ENCODE results near the gene ERVW-1. TPM values are rescaled to one million over a fixed set of nuclear protein-coding genes. Genes with fewer than 3 reads are reported as not detected.
"Not testable (repeated sequence)": the region's sequence is repeated elsewhere in the genome, so short reads cannot be mapped to it uniquely, and the experiment has no call there.

ERVW-1 gene, protein sequence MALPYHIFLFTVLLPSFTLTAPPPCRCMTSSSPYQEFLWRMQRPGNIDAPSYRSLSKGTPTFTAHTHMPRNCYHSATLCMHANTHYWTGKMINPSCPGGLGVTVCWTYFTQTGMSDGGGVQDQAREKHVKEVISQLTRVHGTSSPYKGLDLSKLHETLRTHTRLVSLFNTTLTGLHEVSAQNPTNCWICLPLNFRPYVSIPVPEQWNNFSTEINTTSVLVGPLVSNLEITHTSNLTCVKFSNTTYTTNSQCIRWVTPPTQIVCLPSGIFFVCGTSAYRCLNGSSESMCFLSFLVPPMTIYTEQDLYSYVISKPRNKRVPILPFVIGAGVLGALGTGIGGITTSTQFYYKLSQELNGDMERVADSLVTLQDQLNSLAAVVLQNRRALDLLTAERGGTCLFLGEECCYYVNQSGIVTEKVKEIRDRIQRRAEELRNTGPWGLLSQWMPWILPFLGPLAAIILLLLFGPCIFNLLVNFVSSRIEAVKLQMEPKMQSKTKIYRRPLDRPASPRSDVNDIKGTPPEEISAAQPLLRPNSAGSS
- 66.6 and 78.1 TPM in 2 replicates for total RNA-seq (2014; rRNA removed; shearing (Covaris generic))

GRCh38 chr7:92477681-92478080 is at the start of gene ERVW-1:
Gene ERVW-1 (minus strand): TSS chr7:92477946. CDS start chr7:92470381, 7,565 bp downstream.
- peak within 1 kb of the TSS; percentile 45 for H3K4me3 ChIP-seq
- not testable (repeated sequence) for H3K27me3 ChIP-seq

GRCh38 chr7:92523110-92523509 is 45.4 kb upstream of the ERVW-1 start:
- Histone ChIP-seq H3K4me1 (no peaks in the 10 kb centered on the region), H3K27ac (no peak overlapping the region), H3K4me3 (no peak overlapping the region), H3K9me3 (replicated peaks) (no peaks in the 10 kb centered on the region), H3K36me3 (peaks cover 14% of the 10 kb centered on the region), H3K27me3 (no peaks in the 10 kb centered on the region)
- no peak for DNase-seq

More at GRCh38 chr7:92477681-92478080, at the start of gene ERVW-1:
- not testable (repeated sequence) for H3K36me3 ChIP-seq; H3K9me3 ChIP-seq (replicated peaks); DNase-seq
- H3K27ac ChIP-seq, result peak within 1 kb of the TSS; percentile 100
- peaks cover 67% of the 10 kb centered on the region for H3K4me1 ChIP-seq

GRCh38 chr7:92520024-92520423 is 42.3 kb upstream of the ERVW-1 start:
- no peaks in the 10 kb centered on the region for H3K4me1 ChIP-seq
- H3K36me3 ChIP-seq, result peaks cover 30% of the 10 kb centered on the region
- no peak for DNase-seq
- no peaks in the 10 kb centered on the region for H3K27me3 ChIP-seq
- no peak overlapping the region for H3K27ac ChIP-seq
- no peaks in the 10 kb centered on the region for H3K9me3 ChIP-seq (replicated peaks)
- no peak overlapping the region for H3K4me3 ChIP-seq

- Histone ChIP-seq H3K27me3 (no peaks in the 10 kb centered on the region), H3K9me3 (replicated peaks) (no peaks in the 10 kb centered on the region), H3K4me1 (no peaks in the 10 kb centered on the region), H3K36me3 (peaks cover 44% of the 10 kb centered on the region), H3K4me3 (no peak overlapping the region), H3K27ac (no peak overlapping the region)
- DNase-seq, result no peak
These were observed 39.9 kb upstream of the ERVW-1 start for GRCh38 chr7:92517631-92518030.

DNA sequence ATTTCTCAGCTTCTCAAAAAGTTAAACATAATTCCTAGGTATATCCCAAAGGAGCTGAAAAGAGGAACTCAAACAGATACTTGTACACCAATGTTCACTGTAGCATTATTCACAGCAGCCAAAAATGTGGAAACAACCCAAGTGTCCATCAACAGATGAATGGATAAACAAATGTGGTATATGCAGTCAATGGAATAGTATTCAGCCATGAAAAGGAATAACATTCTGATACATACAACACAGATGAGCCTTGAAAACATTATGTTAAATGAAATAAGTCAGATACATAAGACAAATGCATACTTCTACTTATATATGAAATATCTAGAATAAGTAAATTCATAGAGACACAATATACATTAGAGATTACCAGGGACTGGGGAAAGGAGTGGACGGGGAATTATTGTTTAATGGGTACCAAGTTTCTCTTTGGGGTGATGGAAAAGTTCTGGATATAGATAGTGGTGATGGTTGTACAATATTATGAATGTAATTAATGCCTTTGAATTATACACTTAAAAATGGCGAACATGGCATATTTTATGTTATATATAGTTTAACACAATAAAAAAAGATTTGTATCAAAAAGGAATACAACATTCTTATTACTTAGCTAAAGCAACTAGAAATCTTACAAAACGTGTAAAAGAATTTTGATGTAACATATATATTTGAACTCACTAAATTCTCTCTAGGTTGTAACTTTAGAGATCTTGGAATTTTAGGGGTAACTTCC is 35.6 kb upstream of the ERVW-1 start:
- no peak overlapping the region for H3K27ac ChIP-seq
- no peaks in the 10 kb centered on the region for H3K9me3 ChIP-seq (replicated peaks)
- H3K4me3 ChIP-seq, result no peak overlapping the region
- H3K36me3 ChIP-seq, result peaks cover 66% of the 10 kb centered on the region
- no peaks in the 10 kb centered on the region for H3K27me3 ChIP-seq
- H3K4me1 ChIP-seq, result no peaks in the 10 kb centered on the region
- DNase-seq, result no peak

- Histone ChIP-seq H3K4me3 (no peak overlapping the region), H3K4me1 (no peaks in the 10 kb centered on the region), H3K27ac (no peak overlapping the region), H3K27me3 (no peaks in the 10 kb centered on the region), H3K36me3 (peaks cover 75% of the 10 kb centered on the region), H3K9me3 (replicated peaks) (no peaks in the 10 kb centered on the region)
- no peak for DNase-seq
These were observed 31.2 kb upstream of the ERVW-1 start for GRCh38 chr7:92508946-92509345.

DNA sequence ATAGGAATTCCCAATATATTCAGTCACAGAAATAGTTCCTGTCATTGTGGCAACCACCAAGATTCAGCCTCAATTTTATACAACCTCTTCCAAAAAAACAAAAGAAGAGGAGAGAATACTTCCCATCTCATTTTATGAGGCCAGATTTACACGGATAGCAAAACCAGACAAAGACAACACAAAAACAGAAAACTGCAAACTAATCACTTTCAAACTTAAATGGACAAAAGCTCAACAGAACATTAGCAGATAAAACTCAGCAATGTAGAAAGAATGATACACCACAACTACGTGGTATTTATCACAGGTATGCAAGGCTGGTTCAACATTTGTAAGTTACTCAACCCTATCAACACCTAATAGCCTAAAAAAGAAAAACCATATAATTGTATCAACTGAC is 28.6 kb upstream of the ERVW-1 start:
- no peak for DNase-seq
- Histone ChIP-seq H3K36me3 (peaks cover 73% of the 10 kb centered on the region), H3K9me3 (replicated peaks) (no peaks in the 10 kb centered on the region), H3K4me1 (no peaks in the 10 kb centered on the region), H3K27me3 (no peaks in the 10 kb centered on the region), H3K4me3 (no peak overlapping the region), H3K27ac (no peak overlapping the region)

DNA sequence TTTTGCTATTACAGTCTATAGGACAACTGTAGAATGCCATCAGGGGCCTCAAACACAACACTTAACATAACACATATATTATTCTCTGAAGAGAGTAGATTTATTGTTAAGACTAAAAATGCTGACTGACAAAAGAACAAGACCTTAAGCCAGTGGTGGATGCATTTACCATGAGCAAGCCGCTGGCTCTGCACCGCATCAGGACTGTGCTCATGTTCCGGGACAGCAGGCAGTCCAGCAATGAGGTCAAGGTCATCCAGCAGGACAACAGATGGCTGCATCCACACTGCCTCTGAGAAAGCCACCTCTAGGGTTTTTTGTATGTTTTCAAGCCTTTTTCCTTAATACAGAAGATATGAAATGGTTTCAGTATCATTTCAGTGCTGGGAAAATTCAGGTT is 26.8 kb upstream of the ERVW-1 start:
- Histone ChIP-seq H3K27ac (no peak overlapping the region), H3K4me3 (no peak overlapping the region), H3K27me3 (no peaks in the 10 kb centered on the region), H3K4me1 (no peaks in the 10 kb centered on the region), H3K9me3 (replicated peaks) (no peaks in the 10 kb centered on the region), H3K36me3 (peaks cover 76% of the 10 kb centered on the region)
- no peak for DNase-seq

- H3K36me3 ChIP-seq, result peaks cover 76% of the 10 kb centered on the region
- DNase-seq, result no peak
- no peak overlapping the region for H3K27ac ChIP-seq
- no peaks in the 10 kb centered on the region for H3K27me3 ChIP-seq
- H3K9me3 ChIP-seq (replicated peaks), result no peaks in the 10 kb centered on the region
- no peaks in the 10 kb centered on the region for H3K4me1 ChIP-seq
- H3K4me3 ChIP-seq, result no peak overlapping the region
These were observed 26.0 kb upstream of the ERVW-1 start for GRCh38 chr7:92503767-92504166.

DNA sequence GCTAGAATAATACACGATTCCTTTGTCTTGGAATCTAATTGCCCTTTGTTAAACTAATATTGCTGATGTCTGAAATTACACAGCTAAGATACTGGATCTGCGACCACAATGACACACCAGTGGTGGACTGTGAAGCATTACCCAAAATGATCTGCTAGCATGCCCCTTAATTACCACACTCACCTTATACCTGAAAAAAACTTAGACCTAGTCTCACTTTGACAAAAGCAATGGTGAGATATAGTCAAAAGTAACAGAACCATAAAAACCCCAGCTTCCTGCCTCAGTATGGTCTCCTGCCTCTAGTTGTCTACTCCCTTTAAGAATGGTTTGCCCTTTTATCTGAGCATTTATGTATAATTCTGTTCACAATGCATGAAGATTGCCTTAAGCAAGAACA is 20.8 kb upstream of the ERVW-1 start:
- H3K4me1 ChIP-seq, result no peaks in the 10 kb centered on the region

DNA sequence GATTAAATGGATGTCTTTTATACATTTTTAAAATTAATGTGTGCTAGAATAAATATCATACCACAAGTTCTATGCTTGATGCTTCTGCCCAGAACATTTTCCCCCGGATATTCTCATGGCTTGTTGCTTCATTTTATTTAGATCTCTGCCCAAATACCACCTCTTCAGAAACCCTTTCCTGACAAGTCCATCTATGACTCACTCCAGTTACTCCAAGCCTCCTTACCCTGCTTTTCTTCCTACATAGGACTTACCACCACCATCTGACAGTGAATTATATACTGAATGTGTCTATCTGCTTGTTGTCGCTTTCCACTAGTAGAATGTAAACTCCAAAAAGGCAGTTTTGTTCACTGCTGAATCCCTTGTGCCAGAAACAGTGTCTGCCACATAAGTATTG is 19.1 kb upstream of the ERVW-1 start:
- H3K27ac ChIP-seq, result no peak overlapping the region
- H3K9me3 ChIP-seq (replicated peaks), result no peaks in the 10 kb centered on the region
- H3K36me3 ChIP-seq, result peaks cover 85% of the 10 kb centered on the region
- DNase-seq, result no peak
- H3K27me3 ChIP-seq, result no peaks in the 10 kb centered on the region
- H3K4me3 ChIP-seq, result no peak overlapping the region
- H3K4me1 ChIP-seq, result no peaks in the 10 kb centered on the region; the same call in 1 of the 2 replicates

More for the DNA sequence above, 20.8 kb upstream of the ERVW-1 start:
- no peak overlapping the region for H3K4me3 ChIP-seq
- H3K27me3 ChIP-seq, result no peaks in the 10 kb centered on the region
- no peak for DNase-seq
- no peaks in the 10 kb centered on the region for H3K9me3 ChIP-seq (replicated peaks)
- H3K36me3 ChIP-seq, result peaks cover 84% of the 10 kb centered on the region
- H3K27ac ChIP-seq, result no peak overlapping the region

DNA sequence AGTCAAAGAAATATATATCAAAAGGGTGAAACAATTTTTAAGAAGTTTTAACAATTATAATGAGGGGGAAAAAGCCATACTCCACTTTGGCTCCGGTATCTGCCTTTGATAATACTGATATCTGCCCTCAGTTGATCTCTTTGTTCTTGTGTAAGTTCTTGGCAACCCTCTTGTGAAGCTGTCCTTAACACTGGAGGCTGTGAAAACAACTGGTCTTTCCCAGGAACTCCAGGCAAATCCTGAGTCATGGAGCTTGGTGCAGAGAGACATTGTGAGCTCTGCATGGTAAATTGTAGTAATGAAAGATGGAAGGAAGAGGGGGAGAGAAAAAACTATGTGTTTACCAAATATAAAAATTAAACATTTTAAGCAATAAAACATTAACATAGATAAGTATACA is 11.9 kb upstream of the ERVW-1 start:
- peak in 1 of 2 experiments; percentile 27 for DNase-seq
- no peak overlapping the region for H3K27ac ChIP-seq
- H3K4me3 ChIP-seq, result no peak overlapping the region
- H3K36me3 ChIP-seq, result peaks cover 90% of the 10 kb centered on the region
- peaks cover under 1% of the 10 kb centered on the region for H3K4me1 ChIP-seq
- H3K9me3 ChIP-seq (replicated peaks), result no peaks in the 10 kb centered on the region
- no peaks in the 10 kb centered on the region for H3K27me3 ChIP-seq

GRCh38 chr7:92487804-92488203 is 10.1 kb upstream of the ERVW-1 start:
- Histone ChIP-seq H3K9me3 (replicated peaks) (no peaks in the 10 kb centered on the region), H3K36me3 (peaks cover 73% of the 10 kb centered on the region)
- no peak for DNase-seq

DNA sequence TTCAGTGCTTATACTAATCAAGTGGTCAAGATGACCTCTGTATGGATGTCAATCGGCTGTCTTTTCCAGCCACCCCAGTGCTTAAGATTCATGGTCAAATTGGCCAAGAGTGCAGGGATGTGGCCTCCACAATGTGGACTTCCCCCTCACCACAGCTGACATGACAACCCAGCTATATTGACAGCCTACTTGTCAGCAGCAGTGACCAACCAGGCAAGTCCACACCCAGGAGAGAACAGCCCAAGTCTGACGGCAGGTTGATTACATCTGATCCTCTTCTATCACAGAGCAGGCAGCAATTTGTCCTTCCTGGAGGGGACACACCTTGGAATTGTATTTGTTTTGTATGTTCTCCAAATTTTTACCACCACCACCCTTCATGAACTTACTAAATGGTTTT is 8.2 kb upstream of the ERVW-1 start:
- Histone ChIP-seq H3K27me3 (no peaks in the 10 kb centered on the region), H3K36me3 (peaks cover 58% of the 10 kb centered on the region), H3K9me3 (replicated peaks) (no peaks in the 10 kb centered on the region), H3K27ac (no peak overlapping the region), H3K4me3 (no peak overlapping the region), H3K4me1 (peaks cover 19% of the 10 kb centered on the region)
- no peak for DNase-seq

More at GRCh38 chr7:92487804-92488203, 10.1 kb upstream of the ERVW-1 start:
- H3K27ac ChIP-seq, result no peak overlapping the region
- no peak overlapping the region for H3K4me3 ChIP-seq
- peaks cover 9% of the 10 kb centered on the region for H3K4me1 ChIP-seq
- no peaks in the 10 kb centered on the region for H3K27me3 ChIP-seq

DNA sequence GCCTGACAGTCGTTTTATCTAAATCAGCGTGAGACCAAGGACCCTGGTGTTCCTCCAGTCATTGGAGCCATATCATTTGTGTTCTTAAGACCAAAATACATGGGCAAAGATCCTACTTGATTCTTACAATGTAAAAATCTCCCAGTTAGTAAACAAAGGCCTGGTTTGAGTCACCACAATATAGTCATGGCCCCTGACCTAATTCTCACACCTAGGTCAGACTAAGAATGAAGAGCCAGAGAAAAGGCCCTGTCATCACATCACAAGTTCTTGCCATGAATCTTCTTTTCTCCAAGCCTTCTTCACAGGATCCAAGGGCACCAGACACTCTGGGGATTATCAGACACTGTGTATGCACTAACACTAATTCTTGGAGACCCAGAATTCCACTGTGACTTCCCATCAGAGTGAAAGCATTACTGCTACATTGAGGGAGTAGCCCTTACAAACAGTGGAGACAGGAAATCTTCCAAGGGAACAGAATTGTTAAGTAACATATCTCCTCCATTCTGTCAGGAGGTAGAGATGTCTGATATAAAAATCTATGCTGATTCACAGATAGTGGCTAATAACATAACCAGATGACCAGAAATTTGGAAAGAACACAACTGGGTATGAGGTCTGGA is 7.6 kb upstream of the ERVW-1 start:
- H3K4me1 ChIP-seq, result peaks cover 19% of the 10 kb centered on the region
- no peak overlapping the region for H3K4me3 ChIP-seq
- no peak for DNase-seq
- no peaks in the 10 kb centered on the region for H3K27me3 ChIP-seq
- H3K27ac ChIP-seq, result no peak overlapping the region
- no peaks in the 10 kb centered on the region for H3K9me3 ChIP-seq (replicated peaks)
- H3K36me3 ChIP-seq, result peaks cover 53% of the 10 kb centered on the region

All from SJCRH30 (cell line).